Measurements from ENCODE around the gene RPGRIP1L.

RPGRIP1L gene

GRCh38 chr16:53740933-53741531 is 37.4 kb upstream of the RPGRIP1L start:
- Histone ChIP-seq H3K36me3 (peaks cover 0 to 8% (median 0%) of the 10 kb centered on the region in 11 experiments; a peak in 1 of 22 replicates), H3K27ac (no peak overlapping the region), H4K20me1 (peaks cover 0 to 80% (median 10%) of the 10 kb centered on the region in 11 experiments; a peak in 13 of 22 replicates), H3K4me1 (peaks cover 0 to 23% (median 0%) of the 10 kb centered on the region in 10 experiments; a peak in 5 of 20 replicates), H3K4me3 (no peak overlapping the region), H3K9ac (no peak overlapping the region), H3K4me2 (no peak overlapping the region), H3K9me3 (replicated peaks in 1 of 11) (peaks cover 0 to 8% (median 0%) of the 10 kb centered on the region in 11 experiments; a peak in 5 of 22 replicates), H3K27me3 (no peaks in the 10 kb centered on the region)
- TF ChIP-seq Cebpa-rat (IDR thresholded peaks at IDR 0.05), result no peak

- Histone ChIP-seq H3K4me1 (peaks cover 0 to 22% (median 0%) of the 10 kb centered on the region in 10 experiments; a peak in 5 of 20 replicates), H3K36me3 (peaks cover 0 to 8% (median 0%) of the 10 kb centered on the region in 11 experiments; a peak in 1 of 22 replicates), H3K4me3 (no peak overlapping the region), H3K4me2 (no peak overlapping the region), H4K20me1 (peaks cover 0 to 80% (median 10%) of the 10 kb centered on the region in 11 experiments; a peak in 13 of 22 replicates), H3K27me3 (no peaks in the 10 kb centered on the region), H3K9ac (no peak overlapping the region), H3K27ac (no peak overlapping the region), H3K9me3 (replicated peaks in 1 of 11) (peaks cover 0 to 5% (median 0%) of the 10 kb centered on the region in 11 experiments; a peak in 1 of 22 replicates)
- TF ChIP-seq Cebpa-rat (IDR thresholded peaks at IDR 0.05), result no peak
Observed at GRCh38 chr16:53740476-53740875, 36.8 kb upstream of the RPGRIP1L start.

GRCh38 chr16:53737552-53737951 is 33.9 kb upstream of the RPGRIP1L start:
- H3K4me1 ChIP-seq, result no peaks in the 10 kb centered on the region
- TF ChIP-seq Cebpa-rat (IDR thresholded peaks at IDR 0.05), result no peak
- peaks cover 0 to 14% (median 0%) of the 10 kb centered on the region in 11 experiments; a peak in 1 of 22 replicates for H3K36me3 ChIP-seq
- peaks cover 0 to 79% (median 14%) of the 10 kb centered on the region in 11 experiments; a peak in 12 of 22 replicates for H4K20me1 ChIP-seq
- no peak overlapping the region for H3K4me2 ChIP-seq
- H3K27ac ChIP-seq, result no peak overlapping the region
- H3K9ac ChIP-seq, result no peak overlapping the region
- H3K9me3 ChIP-seq (replicated peaks in 1 of 11), result peaks cover 0 to 7% (median 4%) of the 10 kb centered on the region in 11 experiments; a peak in 5 of 22 replicates
- no peaks in the 10 kb centered on the region for H3K27me3 ChIP-seq
- no peak overlapping the region for H3K4me3 ChIP-seq

- Histone ChIP-seq H3K9ac (no peak overlapping the region), H3K27me3 (no peaks in the 10 kb centered on the region), H3K36me3 (peaks cover 0 to 14% (median 0%) of the 10 kb centered on the region in 11 experiments; a peak in 1 of 22 replicates), H3K27ac (no peak overlapping the region), H3K4me1 (no peaks in the 10 kb centered on the region), H3K9me3 (replicated peaks in 1 of 11) (peaks cover 0 to 17% (median 5%) of the 10 kb centered on the region in 11 experiments; a peak in 7 of 22 replicates), H3K4me2 (no peak overlapping the region), H3K4me3 (no peak overlapping the region), H4K20me1 (peaks cover 0 to 76% (median 10%) of the 10 kb centered on the region in 11 experiments; a peak in 10 of 22 replicates)
- TF ChIP-seq Cebpa-rat (IDR thresholded peaks at IDR 0.05), result no peak
Observed at GRCh38 chr16:53736297-53736696, 32.6 kb upstream of the RPGRIP1L start.

GRCh38 chr16:53734908-53735307 is 31.2 kb upstream of the RPGRIP1L start:
- TF ChIP-seq Cebpa-rat (IDR thresholded peaks at IDR 0.05), result no peak
- no peak overlapping the region for H3K9ac ChIP-seq
- no peak overlapping the region for H3K4me2 ChIP-seq
- no peak overlapping the region for H3K4me3 ChIP-seq
- H3K27ac ChIP-seq, result no peak overlapping the region
- H3K9me3 ChIP-seq (replicated peaks in 1 of 11), result peaks cover 0 to 17% (median 5%) of the 10 kb centered on the region in 11 experiments; a peak in 7 of 22 replicates
- H3K27me3 ChIP-seq, result no peaks in the 10 kb centered on the region
- no peaks in the 10 kb centered on the region for H3K4me1 ChIP-seq
- H3K36me3 ChIP-seq, result peaks cover 0 to 14% (median 0%) of the 10 kb centered on the region in 11 experiments; a peak in 1 of 22 replicates
- H4K20me1 ChIP-seq, result peaks cover 0 to 75% (median 14%) of the 10 kb centered on the region in 11 experiments; a peak in 11 of 22 replicates

GRCh38 chr16:53732296-53732929 is 28.8 kb upstream of the RPGRIP1L start:
- Histone ChIP-seq H3K27me3 (no peaks in the 10 kb centered on the region), H3K9me3 (replicated peaks in 1 of 11) (peaks cover 0 to 26% (median 8%) of the 10 kb centered on the region in 11 experiments; a peak in 11 of 22 replicates), H3K27ac (no peak overlapping the region), H3K4me3 (no peak overlapping the region), H3K9ac (no peak overlapping the region), H3K36me3 (peaks cover 0 to 11% (median 0%) of the 10 kb centered on the region in 11 experiments; a peak in 1 of 22 replicates), H3K4me1 (no peaks in the 10 kb centered on the region), H3K4me2 (no peak overlapping the region), H4K20me1 (peaks cover 0 to 68% (median 10%) of the 10 kb centered on the region in 11 experiments; a peak in 11 of 22 replicates)
- TF ChIP-seq Cebpa-rat (IDR thresholded peaks at IDR 0.05), result no peak

GRCh38 chr16:53730693-53731092 is 27.0 kb upstream of the RPGRIP1L start:
- Histone ChIP-seq H3K4me3 (no peak overlapping the region), H4K20me1 (peaks cover 0 to 64% (median 10%) of the 10 kb centered on the region in 11 experiments; a peak in 12 of 22 replicates), H3K4me2 (no peak overlapping the region), H3K27me3 (no peaks in the 10 kb centered on the region), H3K9me3 (replicated peaks in 1 of 11) (peaks cover 0 to 26% (median 11%) of the 10 kb centered on the region in 11 experiments; a peak in 11 of 22 replicates), H3K4me1 (peaks cover 0 to 5% (median 0%) of the 10 kb centered on the region in 10 experiments; a peak in 4 of 20 replicates), H3K27ac (no peak overlapping the region), H3K36me3 (peaks cover 0 to 11% (median 0%) of the 10 kb centered on the region in 11 experiments; a peak in 1 of 22 replicates), H3K9ac (no peak overlapping the region)
- no peak for TF ChIP-seq Cebpa-rat (IDR thresholded peaks at IDR 0.05)

- peaks cover 0 to 5% (median 0%) of the 10 kb centered on the region in 10 experiments; a peak in 4 of 20 replicates for H3K4me1 ChIP-seq
- no peak overlapping the region for H3K27ac ChIP-seq
- H3K27me3 ChIP-seq, result no peaks in the 10 kb centered on the region
- H3K36me3 ChIP-seq, result peaks cover 0 to 5% (median 0%) of the 10 kb centered on the region in 11 experiments; a peak in 1 of 22 replicates
- H4K20me1 ChIP-seq, result peaks cover 0 to 71% (median 19%) of the 10 kb centered on the region in 11 experiments; a peak in 12 of 22 replicates
- no peak overlapping the region for H3K4me2 ChIP-seq
- no peak for TF ChIP-seq Cebpa-rat (IDR thresholded peaks at IDR 0.05)
- no peak overlapping the region for H3K9ac ChIP-seq
- no peak overlapping the region for H3K4me3 ChIP-seq
- H3K9me3 ChIP-seq (replicated peaks in 1 of 11), result peaks cover 0 to 14% (median 8%) of the 10 kb centered on the region in 11 experiments; a peak in 9 of 22 replicates
Observed at GRCh38 chr16:53726625-53727024, 23.0 kb upstream of the RPGRIP1L start.

- H3K36me3 ChIP-seq, result peaks cover 0 to 9% (median 5%) of the 10 kb centered on the region in 11 experiments; a peak in 12 of 22 replicates
- H3K27ac ChIP-seq, result no peak overlapping the region
- no peak overlapping the region for H3K4me2 ChIP-seq
- no peaks in the 10 kb centered on the region for H3K27me3 ChIP-seq
- H3K9ac ChIP-seq, result no peak overlapping the region
- H3K9me3 ChIP-seq (replicated peaks in 1 of 11), result peaks cover 0 to 7% (median 0%) of the 10 kb centered on the region in 11 experiments; a peak in 5 of 22 replicates
- H4K20me1 ChIP-seq, result peaks cover 0 to 46% (median 14%) of the 10 kb centered on the region in 11 experiments; a peak in 8 of 22 replicates
- no peak for TF ChIP-seq Cebpa-rat (IDR thresholded peaks at IDR 0.05)
- H3K4me3 ChIP-seq, result no peak overlapping the region
- H3K4me1 ChIP-seq, result peaks cover 0 to 11% (median 3%) of the 10 kb centered on the region in 10 experiments; a peak in 10 of 20 replicates
Observed at GRCh38 chr16:53721017-53721416, 17.4 kb upstream of the RPGRIP1L start.

All from BLaER1 treated with 17β-estradiol and CSF1 and Interleukin-3, amounts not matched to agents 10 nM and 100 nM (cell line).